Neural progenitor cell (in vitro differentiated cells): ENCODE measurements around the gene NTN5. TPM values are rescaled to one million over a fixed set of nuclear protein-coding genes. Genes with fewer than 3 reads are reported as not detected.

ENCODE experiments used
- DNase-seq: peaks from one replicate; pipeline ENCODE4 v3.0.0-alpha.2; 2016; ENCODE audit warnings: low spot score
- H2AFZ ChIP-seq: fragments of 200-600 bp; sonication (generic); replicated peaks from 2 replicates; pipeline ENCODE4 v1.6.1; 2016; ENCODE audit warnings: antibody characterized with exemption
- H3F3A ChIP-seq: fragments of 200-600 bp; sonication (generic); 2 replicates; pipeline ENCODE4 v1.6.1; 2016; ENCODE audit warnings: antibody characterized with exemption, low read depth
- H3K27ac ChIP-seq: fragments of 200-600 bp; sonication (generic); 2 replicates; pipeline ENCODE4 v1.5.1; 2016; ENCODE audit warnings: mild to moderate bottlenecking
- H3K27me3 ChIP-seq: fragments of 200-600 bp; sonication (generic); 2 replicates; pipeline ENCODE4 v1.6.1; 2016; ENCODE audit warnings: mild to moderate bottlenecking, moderate library complexity
- H3K36me3 ChIP-seq: fragments of 200-600 bp; sonication (generic); 2 replicates; pipeline ENCODE4 v1.5.1; 2016
- H3K4me1 ChIP-seq: fragments of 200-600 bp; sonication (generic); 2 replicates; pipeline ENCODE4 v1.6.1; 2016; ENCODE audit warnings: mixed run types
- H3K4me2 ChIP-seq: fragments of 200-600 bp; sonication (generic); 2 replicates; pipeline ENCODE4 v1.6.1; 2016
- H3K4me3 ChIP-seq: fragments of 200-600 bp; sonication (generic); 2 replicates; pipeline ENCODE4 v1.5.1; 2016
- H3K79me2 ChIP-seq: fragments of 200-600 bp; sonication (generic); 2 replicates; pipeline ENCODE4 v1.6.1; 2016; ENCODE audit warnings: low read depth
- H3K9ac ChIP-seq: fragments of 200-600 bp; sonication (generic); 2 replicates; pipeline ENCODE4 v1.6.1; 2016
- H3K9me3 ChIP-seq: fragments of 200-600 bp; sonication (generic); 2 replicates; pipeline ENCODE4 v1.5.1; 2016; ENCODE audit warnings: low read depth
- H4K20me1 ChIP-seq: fragments of 200-600 bp; sonication (generic); 2 replicates; pipeline ENCODE4 v1.6.1; 2016; ENCODE audit warnings: low read depth
- H3K27ac Mint-ChIP-seq: 3 replicates; pipeline ENCODE4 v1.8.0; 2021; ENCODE audit warnings: mixed read lengths
- H3K27me3 Mint-ChIP-seq: 2 replicates; pipeline ENCODE4 v1.8.0; 2022; ENCODE audit warnings: low read depth, mild to moderate bottlenecking, inconsistent platforms, moderate library complexity, mixed read lengths; ENCODE audit not compliant: insufficient read depth
- H3K36me3 Mint-ChIP-seq: 3 replicates; pipeline ENCODE4 v1.8.0; 2021; ENCODE audit warnings: mixed read lengths
- H3K4me1 Mint-ChIP-seq: 3 replicates; pipeline ENCODE4 v1.8.0; 2021; ENCODE audit warnings: mixed read lengths
- H3K4me3 Mint-ChIP-seq: 3 replicates; pipeline ENCODE4 v1.8.0; 2021; ENCODE audit warnings: mild to moderate bottlenecking, moderate library complexity, mixed read lengths
- H3K9me3 Mint-ChIP-seq: 3 replicates; pipeline ENCODE4 v1.8.0; 2020; ENCODE audit warnings: mixed read lengths
- CTCF ChIP-seq: fragments of 200-600 bp; sonication (generic); IDR thresholded peaks from 2 replicates; pipeline ENCODE4 v1.5.1; 2017; ENCODE audit warnings: antibody characterized with exemption, mild to moderate bottlenecking
- EZH2 ChIP-seq: fragments of 200-600 bp; sonication (generic); IDR thresholded peaks from 2 replicates; pipeline ENCODE4 v1.6.1; 2017; ENCODE audit warnings: antibody characterized with exemption, mild to moderate bottlenecking, moderate library complexity
- EZH2phosphoT487 ChIP-seq: fragments of 200-600 bp; sonication (generic); IDR thresholded peaks from 2 replicates; pipeline ENCODE4 v1.6.1; 2017; ENCODE audit warnings: antibody characterized with exemption
- total RNA-seq: library from RNA; depleted of rRNA; stranded (reverse); fragments of >200 nt; gene quantifications from 2 replicates; pipeline ENCODE4 v1.2.3, GENCODE V29; 2015; ENCODE audit warnings: low replicate concordance

Gene NTN5
- total RNA-seq, 1 donor from 2014 or later: not detected

GRCh38 chr19:48628486-48629296 is 44.1 kb downstream of the NTN5 start:
- H4K20me1 ChIP-seq: peaks cover 43% of the 10 kb centered on the region
- H3K4me1 ChIP-seq: peaks cover 11% of the 10 kb centered on the region
- no peak overlapping the region for H3K27ac ChIP-seq
- H2AFZ ChIP-seq: no peak overlapping the region
- Mint-ChIP-seq H3K4me1 (peaks cover 55% of the 10 kb centered on the region), H3K27ac (peak overlapping the region; percentile 26), H3K9me3 (no peaks in the 10 kb centered on the region), H3K4me3 (peak overlapping the region; percentile 30), H3K36me3 (peaks cover 2% of the 10 kb centered on the region), H3K27me3 (peaks cover 4% of the 10 kb centered on the region)
- peaks cover 42% of the 10 kb centered on the region for H3F3A ChIP-seq
- H3K9me3 ChIP-seq: no peaks in the 10 kb centered on the region
- TF ChIP-seq CTCF: no peak
- no peak for TF ChIP-seq EZH2
- TF ChIP-seq EZH2phosphoT487: no peak
- DNase-seq: no peak
- no peak overlapping the region for H3K9ac ChIP-seq
- H3K27me3 ChIP-seq: no peaks in the 10 kb centered on the region
- H3K4me3 ChIP-seq: no peak overlapping the region
- H3K79me2 ChIP-seq: peaks cover 22% of the 10 kb centered on the region
- no peaks in the 10 kb centered on the region for H3K36me3 ChIP-seq
- no peak overlapping the region for H3K4me2 ChIP-seq

GRCh38 chr19:48627865-48628314 is 44.9 kb downstream of the NTN5 start:
- H3K9me3 Mint-ChIP-seq: no peaks in the 10 kb centered on the region
- Histone ChIP-seq H3K4me2 (no peak overlapping the region), H2AFZ (no peak overlapping the region), H3K27me3 (no peaks in the 10 kb centered on the region), H3K36me3 (no peaks in the 10 kb centered on the region), H3K4me1 (peaks cover 17% of the 10 kb centered on the region), H3K27ac (no peak overlapping the region), H3K9ac (no peak overlapping the region), H3K4me3 (no peak overlapping the region), H3F3A (peaks cover 48% of the 10 kb centered on the region), H4K20me1 (peaks cover 35% of the 10 kb centered on the region), H3K9me3 (no peaks in the 10 kb centered on the region), H3K79me2 (peaks cover 28% of the 10 kb centered on the region)
- TF ChIP-seq EZH2 (no peak), CTCF (no peak), EZH2phosphoT487 (no peak)
- no peak overlapping the region for H3K27ac Mint-ChIP-seq
- H3K27me3 Mint-ChIP-seq: peaks cover 4% of the 10 kb centered on the region
- DNase-seq: no peak
- peaks cover 54% of the 10 kb centered on the region for H3K4me1 Mint-ChIP-seq
- H3K4me3 Mint-ChIP-seq: no peak overlapping the region
- H3K36me3 Mint-ChIP-seq: peaks cover 2% of the 10 kb centered on the region

- Histone ChIP-seq H3K27ac (no peak overlapping the region), H2AFZ (no peak overlapping the region), H3K27me3 (no peaks in the 10 kb centered on the region), H3K9ac (no peak overlapping the region), H3K79me2 (peaks cover 28% of the 10 kb centered on the region), H3K4me2 (no peak overlapping the region), H3F3A (peaks cover 48% of the 10 kb centered on the region), H3K36me3 (no peaks in the 10 kb centered on the region), H3K4me1 (peaks cover 17% of the 10 kb centered on the region), H4K20me1 (peaks cover 32% of the 10 kb centered on the region), H3K9me3 (no peaks in the 10 kb centered on the region), H3K4me3 (no peak overlapping the region)
- H3K4me1 Mint-ChIP-seq: peaks cover 51% of the 10 kb centered on the region
- no peak overlapping the region for H3K27ac Mint-ChIP-seq
- no peak for TF ChIP-seq CTCF
- no peak for TF ChIP-seq EZH2phosphoT487
- TF ChIP-seq EZH2: no peak
- DNase-seq: no peak
- H3K4me3 Mint-ChIP-seq: peak overlapping the region; percentile 22
- H3K27me3 Mint-ChIP-seq: peaks cover 4% of the 10 kb centered on the region
- H3K9me3 Mint-ChIP-seq: no peaks in the 10 kb centered on the region
- peaks cover 2% of the 10 kb centered on the region for H3K36me3 Mint-ChIP-seq
Measured at GRCh38 chr19:48627201-48627864, 45.5 kb downstream of the NTN5 start.
